WERI-Rb-1 (cell line): ENCODE results near the gene USP2.

Experiments used
- DNase-seq: peaks from one replicate; pipeline ENCODE4 v3.0.0-alpha.2; 2020
- H3K27ac ChIP-seq: fragments of 250-450 bp; sonication (Bioruptor Pico); 2 replicates; pipeline ENCODE4 v1.5.1; 2020; ENCODE audit warnings: mild to moderate bottlenecking, moderate library complexity
- H3K27me3 ChIP-seq: fragments of 250-450 bp; sonication (Bioruptor Pico); 2 replicates; pipeline ENCODE4 v1.5.1; 2021; ENCODE audit warnings: mild to moderate bottlenecking, low read depth, moderate library complexity; ENCODE audit not compliant: insufficient read depth, severe bottlenecking
- H3K36me3 ChIP-seq: fragments of 250-450 bp; sonication (Bioruptor Pico); 2 replicates; pipeline ENCODE4 v1.5.1; 2020; ENCODE audit warnings: mild to moderate bottlenecking, moderate library complexity
- H3K4me3 ChIP-seq: 2 replicates; pipeline ENCODE4 v1.5.1; 2011; ENCODE audit warnings: low read depth, mild to moderate bottlenecking, control low read depth, low read length
- H3K9me3 ChIP-seq: fragments of 250-450 bp; sonication (Bioruptor Pico); 2 replicates; pipeline ENCODE4 v1.5.1; 2021; ENCODE audit warnings: mild to moderate bottlenecking, moderate library complexity; ENCODE audit not compliant: severe bottlenecking
- TF ChIP-seq, protein P1 (sequence below): IDR thresholded peaks from 2 replicates; pipeline ENCODE4 v1.5.1; 2011; ENCODE audit warnings: low read depth, mild to moderate bottlenecking, control low read depth, inconsistent platforms, low read length

The USP2 gene

GRCh38 chr11:119381181-119381988, at the start of gene USP2:
USP2 (minus strand) TSS chr11:119381690; CDS start chr11:119373480, 8,210 bp downstream.
- DNase-seq: peak; percentile 95
- no peaks in the 10 kb centered on the region for H3K9me3 ChIP-seq
- H3K36me3 ChIP-seq: no peaks in the 10 kb centered on the region
- H3K4me3 ChIP-seq: peak within 1 kb of the TSS; percentile 40
- H3K27ac ChIP-seq: no peak within 1 kb of the TSS
- TF ChIP-seq, protein P1, sequence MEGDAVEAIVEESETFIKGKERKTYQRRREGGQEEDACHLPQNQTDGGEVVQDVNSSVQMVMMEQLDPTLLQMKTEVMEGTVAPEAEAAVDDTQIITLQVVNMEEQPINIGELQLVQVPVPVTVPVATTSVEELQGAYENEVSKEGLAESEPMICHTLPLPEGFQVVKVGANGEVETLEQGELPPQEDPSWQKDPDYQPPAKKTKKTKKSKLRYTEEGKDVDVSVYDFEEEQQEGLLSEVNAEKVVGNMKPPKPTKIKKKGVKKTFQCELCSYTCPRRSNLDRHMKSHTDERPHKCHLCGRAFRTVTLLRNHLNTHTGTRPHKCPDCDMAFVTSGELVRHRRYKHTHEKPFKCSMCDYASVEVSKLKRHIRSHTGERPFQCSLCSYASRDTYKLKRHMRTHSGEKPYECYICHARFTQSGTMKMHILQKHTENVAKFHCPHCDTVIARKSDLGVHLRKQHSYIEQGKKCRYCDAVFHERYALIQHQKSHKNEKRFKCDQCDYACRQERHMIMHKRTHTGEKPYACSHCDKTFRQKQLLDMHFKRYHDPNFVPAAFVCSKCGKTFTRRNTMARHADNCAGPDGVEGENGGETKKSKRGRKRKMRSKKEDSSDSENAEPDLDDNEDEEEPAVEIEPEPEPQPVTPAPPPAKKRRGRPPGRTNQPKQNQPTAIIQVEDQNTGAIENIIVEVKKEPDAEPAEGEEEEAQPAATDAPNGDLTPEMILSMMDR: peak; percentile 92
- H3K27me3 ChIP-seq: peaks cover 5% of the 10 kb centered on the region

GRCh38 chr11:119427279-119427678, 45.8 kb upstream of the USP2 start:
- no peaks in the 10 kb centered on the region for H3K27me3 ChIP-seq
- no peaks in the 10 kb centered on the region for H3K36me3 ChIP-seq
- DNase-seq: no peak
- H3K4me3 ChIP-seq: no peak overlapping the region
- TF ChIP-seq, protein P1: no peak
- no peak overlapping the region for H3K27ac ChIP-seq
- H3K9me3 ChIP-seq: no peaks in the 10 kb centered on the region

DNA sequence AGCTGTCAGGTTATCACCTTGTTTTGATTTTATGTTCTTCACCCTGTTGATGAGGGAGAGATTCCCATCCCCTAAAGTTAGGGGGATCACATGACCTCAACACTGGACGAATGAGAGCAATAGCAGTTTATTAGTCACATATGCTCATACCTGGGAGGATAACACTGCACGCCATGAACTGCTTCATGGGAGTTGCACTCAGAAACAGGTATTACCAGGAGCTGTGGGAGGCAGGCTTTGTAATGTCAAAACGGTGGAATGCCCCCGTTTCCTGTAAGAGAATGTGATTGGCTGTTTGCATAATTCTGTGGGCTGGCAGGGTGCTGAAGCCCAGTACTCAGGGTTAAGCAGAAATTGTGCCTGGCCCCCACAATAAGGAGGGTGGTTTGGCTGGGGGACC, 44.7 kb upstream of the USP2 start:
- TF ChIP-seq, protein P1: no peak
- Histone ChIP-seq H3K36me3 (no peaks in the 10 kb centered on the region), H3K9me3 (no peaks in the 10 kb centered on the region), H3K27me3 (no peaks in the 10 kb centered on the region), H3K27ac (no peak overlapping the region), H3K4me3 (no peak overlapping the region)
- no peak for DNase-seq

DNA sequence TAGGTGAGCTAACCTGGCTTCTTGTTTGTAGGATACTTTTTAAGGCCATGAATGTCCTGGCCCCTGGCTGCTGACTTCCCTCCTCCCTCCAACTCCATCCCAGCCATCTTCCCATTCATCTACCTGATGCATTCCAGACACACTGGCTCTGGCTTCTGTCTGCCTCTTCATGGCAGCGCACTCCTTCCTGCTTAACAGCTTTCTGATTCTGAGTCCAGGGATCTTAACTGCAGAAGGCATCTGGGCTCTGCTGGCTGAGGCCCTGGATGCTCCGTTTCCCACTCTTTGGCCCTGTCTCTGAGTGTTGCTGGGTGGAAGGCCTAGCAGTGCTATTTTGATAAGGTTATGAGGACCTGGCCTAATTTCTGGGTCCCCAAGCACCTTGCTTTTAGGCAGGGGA, 43.3 kb upstream of the USP2 start:
- H3K27ac ChIP-seq: no peak overlapping the region
- no peaks in the 10 kb centered on the region for H3K9me3 ChIP-seq
- no peaks in the 10 kb centered on the region for H3K27me3 ChIP-seq
- TF ChIP-seq, protein P1: no peak
- H3K4me3 ChIP-seq: no peak overlapping the region
- no peak for DNase-seq
- no peaks in the 10 kb centered on the region for H3K36me3 ChIP-seq

- H3K9me3 ChIP-seq: no peaks in the 10 kb centered on the region
- no peaks in the 10 kb centered on the region for H3K36me3 ChIP-seq
- no peak for DNase-seq
- TF ChIP-seq, protein P1: no peak
- no peak overlapping the region for H3K4me3 ChIP-seq
- no peaks in the 10 kb centered on the region for H3K27me3 ChIP-seq
- no peak overlapping the region for H3K27ac ChIP-seq
These were observed 42.8 kb upstream of the USP2 start for GRCh38 chr11:119424276-119424675.
